Measurements from ENCODE around the gene TBATA. TPM values are rescaled to one million over a fixed set of nuclear protein-coding genes. Genes with fewer than 3 reads are reported as not detected.

The TBATA gene
- total and polyA plus RNA-seq, 2 of the 8 experiments (the other 6 are each of a cell fraction or from before 2014, with no cell fraction given), result not detected

DNA sequence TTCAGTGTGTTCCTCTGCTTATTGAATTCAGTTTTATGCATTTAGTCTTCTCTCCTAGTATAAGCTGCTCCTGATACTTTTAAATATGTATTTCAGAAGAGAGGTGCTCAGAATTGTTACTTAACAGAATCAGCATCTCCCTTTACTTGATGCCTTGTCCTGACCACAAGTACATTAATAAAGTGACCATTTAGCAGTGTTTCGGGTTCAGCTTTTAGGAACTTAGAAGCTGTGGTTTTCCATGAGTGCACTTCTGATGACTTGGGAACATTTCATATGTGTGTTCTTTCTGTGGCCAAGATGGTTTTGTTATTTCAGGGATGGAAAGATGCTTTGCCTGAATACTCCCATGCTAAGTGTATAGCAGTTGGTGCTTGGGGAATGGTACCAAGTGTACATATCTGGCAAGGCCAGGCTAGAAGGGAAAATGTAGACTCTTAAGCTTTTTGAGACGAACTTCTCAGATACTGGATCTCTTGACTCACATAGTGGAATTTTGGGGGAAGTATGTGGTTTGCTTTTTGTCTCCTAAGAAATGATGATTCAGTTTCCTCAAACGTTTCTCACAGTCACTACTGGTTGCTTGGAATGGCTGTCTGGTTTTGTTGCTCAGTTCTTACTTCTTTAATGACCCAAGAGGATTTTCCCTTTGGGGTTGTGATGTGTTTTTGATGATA, 47.8 kb upstream of the TBATA start:
- Histone ChIP-seq H4K8ac (ENCODE audit: extremely low read depth, insufficient read depth, low read length) (no peak overlapping the region), H2BK120ac (replicated peaks; ENCODE audit: low read depth, low read length) (no peak overlapping the region), H3K4me3 (ENCODE audit: extremely low read depth in 1 of 4, insufficient read depth in 2 of 4, low read depth in 3 of 4, low read length in 4 of 4) (no peak overlapping the region), H4K20me1 (replicated peaks in 1 of 2; ENCODE audit: control insufficient read depth in 1 of 2, insufficient read depth in 2 of 2, low read length in 2 of 2) (peaks cover 3 to 14% of the 10 kb centered on the region in 2 experiments), H3K9ac (replicated peaks in 1 of 4; ENCODE audit: extremely low read depth in 1 of 4, low read depth in 3 of 4, low read length in 3 of 4) (peak overlapping the region in 1 of 4 experiments; percentile 13; a peak in 1 of 7 replicates), H3K56ac (replicated peaks; ENCODE audit: insufficient read length, low read depth, low read length) (no peak overlapping the region), H3K79me2 (ENCODE audit: control insufficient read depth in 1 of 2, insufficient read depth in 2 of 2, low read length in 2 of 2) (peaks cover 0 to 73% of the 10 kb centered on the region in 2 experiments; a peak in 3 of 4 replicates), H3K79me1 (ENCODE audit: low read depth, low read length) (peaks cover 13% of the 10 kb centered on the region), H2BK20ac (ENCODE audit: low read length) (no peak overlapping the region), H2BK12ac (ENCODE audit: low read depth, low read length) (no peak overlapping the region), H3K27ac (ENCODE audit: low read depth, low read length) (no peak overlapping the region), H4K5ac (ENCODE audit: insufficient read length, low read depth, low read length) (no peak overlapping the region), H3K4ac (replicated peaks; ENCODE audit: insufficient read length, low read depth, low read length) (no peak overlapping the region), H3K9me3 (ENCODE audit: insufficient read depth in 2 of 2, low read depth in 1 of 2, low read length in 1 of 2) (no peaks in the 10 kb centered on the region), H3K23ac (ENCODE audit: insufficient read length) (no peak overlapping the region), H3K18ac (ENCODE audit: extremely low read depth, low read length) (no peak overlapping the region), H2AFZ (ENCODE audit: low read length) (no peak overlapping the region), H2BK15ac (ENCODE audit: low read length) (no peak overlapping the region), H3K23me2 (ENCODE audit: low read depth, low read length) (no peaks in the 10 kb centered on the region), H4K91ac (replicated peaks; ENCODE audit: insufficient read length, low read length) (no peak overlapping the region), H3K14ac (ENCODE audit: insufficient read length) (no peak overlapping the region), H3K4me2 (ENCODE audit: insufficient read depth in 1 of 2, low read depth in 2 of 2, low read length in 2 of 2) (no peak overlapping the region), H3K4me1 (replicated peaks in 1 of 4; ENCODE audit: control insufficient read depth in 3 of 4, insufficient read depth in 4 of 4, low read length in 3 of 4) (no peaks in the 10 kb centered on the region), H3K27me3 (replicated peaks in 1 of 4; ENCODE audit: control insufficient read depth in 3 of 4, extremely low read depth in 1 of 4, insufficient read depth in 3 of 4, low read length in 3 of 4) (no peaks in the 10 kb centered on the region), H2BK5ac (ENCODE audit: low read depth, low read length) (no peak overlapping the region), H3K36me3 (ENCODE audit: control insufficient read depth in 2 of 4, insufficient read depth in 4 of 4, low read length in 3 of 4) (peaks cover 0 to 8% (median 1%) of the 10 kb centered on the region in 4 experiments; a peak in 1 of 8 replicates), H2AK5ac (ENCODE audit: low read depth, low read length) (no peak overlapping the region)
- POLR2A ChIA-PET (ENCODE audit: partially characterized antibody), result interaction anchor here (1.4 kb wide), 1 partner anchor 11 kb away, joined by 7 read pairs; no protein-coding TSS in a partner anchor
- DNase-seq (ENCODE audit: low read depth in 1 of 2, low spot score in 2 of 2) (no peak), FAIRE-seq (no peak)
- CTCF ChIA-PET (ENCODE audit: partially characterized antibody), result interaction anchor here (1.0 to 1.5 kb wide), 4 partner anchors 14 to 284 kb away, joined by 3 to 4 read pairs (median 3); no protein-coding TSS in a partner anchor
- WGBS, 2 experiments (ENCODE audit: extremely low coverage in 1 of 2, insufficient coverage in 1 of 2, insufficient read length in 1 of 2, insufficient replicate concordance in 2 of 2, low coverage in 1 of 2, low lambda C conversion rate in 2 of 2, missing lambda C conversion rate in 1 of 2), result 83% methylated on average over 3 of the region's 3 CpGs; no CpG with 5 or more reads in 1 of the 2 experiments
- no peak for TF ChIP-seq EGR1 (IDR thresholded peaks at IDR 0.05; ENCODE audit: borderline replicate concordance, low read depth, low read length)
- TF ChIP-seq, protein P1, sequence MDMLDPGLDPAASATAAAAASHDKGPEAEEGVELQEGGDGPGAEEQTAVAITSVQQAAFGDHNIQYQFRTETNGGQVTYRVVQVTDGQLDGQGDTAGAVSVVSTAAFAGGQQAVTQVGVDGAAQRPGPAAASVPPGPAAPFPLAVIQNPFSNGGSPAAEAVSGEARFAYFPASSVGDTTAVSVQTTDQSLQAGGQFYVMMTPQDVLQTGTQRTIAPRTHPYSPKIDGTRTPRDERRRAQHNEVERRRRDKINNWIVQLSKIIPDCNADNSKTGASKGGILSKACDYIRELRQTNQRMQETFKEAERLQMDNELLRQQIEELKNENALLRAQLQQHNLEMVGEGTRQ (IDR thresholded peaks at IDR 0.05; ENCODE audit: low read length), result no peak
- TF ChIP-seq KDM1A (IDR thresholded peaks at IDR 0.05; ENCODE audit: borderline replicate concordance, low read length), result no peak
- no peak for TF ChIP-seq TCF12 (IDR thresholded peaks at IDR 0.05; ENCODE audit: low read depth, low read length)
- TF ChIP-seq CTBP2 (IDR thresholded peaks at IDR 0.05; ENCODE audit: borderline replicate concordance, insufficient read depth, insufficient read length, low read length), result no peak
- TF ChIP-seq HDAC6 (IDR thresholded peaks at IDR 0.05; ENCODE audit: low read depth, low read length), result no peak
- TF ChIP-seq, protein P2, sequence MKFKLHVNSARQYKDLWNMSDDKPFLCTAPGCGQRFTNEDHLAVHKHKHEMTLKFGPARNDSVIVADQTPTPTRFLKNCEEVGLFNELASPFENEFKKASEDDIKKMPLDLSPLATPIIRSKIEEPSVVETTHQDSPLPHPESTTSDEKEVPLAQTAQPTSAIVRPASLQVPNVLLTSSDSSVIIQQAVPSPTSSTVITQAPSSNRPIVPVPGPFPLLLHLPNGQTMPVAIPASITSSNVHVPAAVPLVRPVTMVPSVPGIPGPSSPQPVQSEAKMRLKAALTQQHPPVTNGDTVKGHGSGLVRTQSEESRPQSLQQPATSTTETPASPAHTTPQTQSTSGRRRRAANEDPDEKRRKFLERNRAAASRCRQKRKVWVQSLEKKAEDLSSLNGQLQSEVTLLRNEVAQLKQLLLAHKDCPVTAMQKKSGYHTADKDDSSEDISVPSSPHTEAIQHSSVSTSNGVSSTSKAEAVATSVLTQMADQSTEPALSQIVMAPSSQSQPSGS (IDR thresholded peaks at IDR 0.05; ENCODE audit: low read length), result no peak
- no peak for TF ChIP-seq SIRT6 (IDR thresholded peaks at IDR 0.05; ENCODE audit: low read length)
- no peak for TF ChIP-seq POU5F1 (IDR thresholded peaks at IDR 0.05; ENCODE audit: low read depth, low read length)
- no peak for TF ChIP-seq SIX5 (IDR thresholded peaks at IDR 0.05; ENCODE audit: low read depth, low read length)

Data from H1 (cell line).